NCI-H446 (cell line): ENCODE results near the gene KISS1R.
"Not testable (repeated sequence)": the region's sequence is repeated elsewhere in the genome, so short reads cannot be mapped to it uniquely, and the experiment has no call there.

Experiments
- DNase-seq, 2 experiments: peaks; one replicate each; lab custom pipeline; 2025; lab: John Stamatoyannopoulos, UW

The KISS1R gene

DNA sequence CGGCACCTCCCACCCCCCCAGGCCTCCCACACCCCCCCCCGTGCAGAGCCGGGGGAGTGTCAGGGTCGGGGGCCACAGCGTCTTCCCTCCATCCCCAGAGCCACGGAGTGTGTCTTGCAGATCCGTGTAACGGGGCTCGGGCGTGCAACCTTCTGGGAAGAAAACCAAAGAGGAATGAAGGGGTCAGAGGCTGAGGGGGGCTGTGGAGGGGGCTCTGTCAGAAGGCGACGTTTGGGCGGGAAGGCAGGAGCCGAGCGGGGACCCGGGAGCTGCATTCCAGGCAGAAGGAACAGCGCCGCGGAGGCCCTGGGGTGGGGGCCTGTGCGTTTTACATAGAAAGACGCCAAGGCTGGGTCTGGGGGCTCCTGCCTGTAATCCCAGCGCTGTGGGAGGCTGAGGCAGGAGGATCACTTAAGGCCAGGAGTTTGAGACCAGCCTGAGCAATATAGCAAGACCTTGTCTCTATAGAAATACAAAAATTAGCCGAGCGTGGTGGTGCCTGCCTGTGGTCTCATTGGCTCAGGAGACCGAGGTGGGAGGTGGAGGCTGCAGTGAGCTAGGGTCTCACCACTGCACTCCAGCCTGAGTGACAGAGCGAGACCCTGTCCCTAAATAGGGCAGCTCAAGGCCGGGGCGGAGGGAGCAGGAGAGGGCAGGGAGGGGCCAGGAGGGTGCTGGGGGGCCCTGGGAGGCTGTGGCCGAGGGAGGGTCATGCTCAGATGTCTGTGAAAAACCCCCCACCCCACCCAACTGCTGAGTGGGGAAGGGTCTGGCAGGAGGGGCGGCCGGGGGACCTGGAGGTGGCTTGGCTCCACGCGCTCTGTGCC, 36.5 kb downstream of the KISS1R start:
- DNase-seq, result no peak

DNA sequence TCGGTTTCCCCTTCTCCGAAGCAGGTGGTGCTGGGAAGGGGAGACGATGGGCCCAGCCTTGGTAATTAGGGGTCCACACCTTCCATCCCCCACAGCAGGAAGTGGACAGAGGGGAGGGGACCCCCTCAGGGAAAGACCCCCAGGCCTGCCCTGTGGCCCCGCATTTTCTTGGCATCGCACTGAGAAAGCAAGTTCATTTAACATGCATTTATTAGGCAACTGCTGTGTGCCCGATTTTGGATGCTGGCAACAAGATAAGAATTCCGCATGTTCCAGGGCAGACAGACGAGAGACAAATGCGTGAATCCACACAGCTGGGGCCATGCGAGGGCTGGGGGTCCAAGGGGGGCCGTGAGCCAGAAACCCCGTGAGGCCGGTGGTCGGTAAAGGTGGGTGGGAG, 37.1 kb downstream of the KISS1R start:
- DNase-seq, result no peak

DNA sequence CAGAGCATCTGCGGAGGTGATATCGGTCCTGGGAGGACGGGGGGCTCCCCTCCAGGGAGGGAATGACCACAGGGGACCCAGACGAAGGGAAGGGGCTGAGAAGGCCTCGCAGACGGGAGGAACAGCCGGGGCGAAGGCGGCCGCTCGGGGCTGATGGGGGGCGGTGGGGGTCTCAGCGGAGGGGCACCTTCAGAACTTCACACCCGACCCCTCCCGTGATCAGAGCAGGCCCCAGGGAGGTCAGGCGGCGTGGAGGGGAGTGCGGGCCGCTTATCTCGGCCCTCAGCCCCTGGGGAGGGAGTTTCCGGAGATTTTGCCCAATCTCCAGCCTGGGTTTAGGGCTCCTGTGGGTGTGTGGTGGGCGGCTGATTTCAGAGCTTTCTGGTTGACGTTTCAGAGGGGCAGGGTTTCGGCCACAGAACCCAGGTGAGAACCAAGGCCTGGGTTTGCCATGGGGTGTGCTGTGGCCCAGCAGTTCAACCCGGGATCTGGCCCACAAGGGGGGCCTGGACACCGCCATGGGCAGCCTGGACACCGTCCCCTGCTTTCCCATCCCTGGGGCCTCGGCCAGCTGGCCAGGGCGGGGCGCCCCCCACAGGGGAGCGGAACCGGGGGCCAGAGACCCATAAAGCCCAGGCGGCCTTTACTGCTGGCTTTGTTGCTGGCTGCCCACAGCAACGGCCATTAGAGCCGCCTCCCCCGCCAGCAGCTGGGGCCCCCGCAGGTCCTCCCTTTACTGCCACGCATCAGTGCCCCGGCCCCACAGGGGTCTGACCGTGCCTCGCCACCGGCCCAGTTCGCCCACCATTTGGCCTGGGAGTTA, 37.8 kb downstream of the KISS1R start:
- no peak for DNase-seq

DNA sequence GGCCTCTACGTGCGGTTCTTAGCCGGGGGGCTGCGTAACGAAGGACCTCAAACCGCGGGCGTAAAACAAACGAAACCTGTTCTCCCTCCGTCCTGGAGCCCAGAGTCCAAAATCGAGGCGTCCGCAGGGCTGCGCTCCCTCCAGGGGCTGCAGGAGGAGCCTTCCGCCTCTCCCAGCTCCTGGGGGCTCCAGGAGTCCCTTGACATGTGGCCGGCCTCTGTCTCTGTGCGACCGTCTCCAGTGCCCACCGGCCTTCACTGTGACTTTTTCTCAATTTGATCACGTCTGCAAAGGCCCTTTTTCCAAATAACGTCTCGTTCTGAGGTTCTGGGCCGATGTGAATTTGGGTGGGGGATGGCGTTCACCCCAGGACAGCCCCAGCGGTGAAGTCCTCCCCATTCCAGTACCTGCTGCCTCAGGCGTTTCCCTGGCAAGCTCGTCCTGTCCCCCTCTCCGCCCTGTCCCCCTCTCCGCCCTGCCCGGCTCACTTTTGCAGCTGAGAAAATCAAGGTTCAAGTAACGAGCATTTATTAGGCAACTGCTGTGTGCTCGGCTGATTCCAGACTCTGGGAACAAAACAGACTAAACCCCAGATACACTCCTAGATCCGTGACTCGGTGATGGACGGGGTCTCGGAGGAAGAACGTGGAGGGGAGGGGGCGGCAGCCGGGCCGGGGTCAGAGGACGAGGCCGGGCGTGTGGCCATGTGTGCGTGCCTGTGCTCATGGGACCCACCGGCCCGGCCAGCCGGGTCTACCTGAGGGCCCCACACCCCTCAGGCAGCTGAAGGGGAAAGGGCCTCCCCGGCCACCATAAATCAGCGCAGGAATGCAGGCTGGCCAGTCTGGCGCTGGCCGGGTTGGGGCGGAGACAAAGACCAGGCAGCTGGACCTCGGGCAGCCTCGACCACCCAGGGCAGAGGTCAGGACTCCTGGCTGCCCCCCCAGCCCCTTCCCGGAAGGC, 39.0 kb downstream of the KISS1R start:
- no peak for DNase-seq

DNA sequence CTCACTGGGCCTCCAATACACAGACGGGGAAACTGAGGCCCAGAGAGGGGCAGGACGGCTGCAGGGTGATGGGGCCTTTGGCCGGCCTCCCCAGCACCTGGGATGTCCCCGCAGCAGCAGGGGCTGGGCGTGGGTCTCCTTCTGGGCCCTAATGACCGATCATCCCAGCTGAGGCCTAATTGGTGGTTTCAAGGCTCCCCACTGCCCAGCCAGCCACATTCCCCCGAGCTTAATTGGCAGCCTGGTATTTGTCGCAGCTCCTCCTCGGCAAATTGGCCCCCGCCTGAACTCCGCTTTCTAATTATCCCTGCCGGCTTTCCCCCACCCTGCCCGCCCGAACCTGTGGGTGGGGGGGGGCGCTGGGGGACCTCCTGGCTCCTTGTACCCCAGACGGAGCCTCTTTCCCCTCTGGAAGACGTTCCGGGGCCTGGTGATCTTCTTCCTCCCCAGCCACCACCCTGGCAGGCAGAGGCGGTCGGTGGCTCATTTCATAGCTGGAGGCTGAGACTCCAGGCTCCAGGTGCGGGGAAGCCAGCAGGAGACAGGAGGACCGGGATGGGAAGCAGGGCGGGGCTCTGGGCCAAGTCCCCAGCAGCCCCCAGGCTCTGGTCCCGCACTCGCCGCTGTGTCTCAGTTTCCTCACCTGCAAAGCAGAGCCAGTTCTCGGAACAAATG, 39.8 kb downstream of the KISS1R start:
- no peak for DNase-seq

DNA sequence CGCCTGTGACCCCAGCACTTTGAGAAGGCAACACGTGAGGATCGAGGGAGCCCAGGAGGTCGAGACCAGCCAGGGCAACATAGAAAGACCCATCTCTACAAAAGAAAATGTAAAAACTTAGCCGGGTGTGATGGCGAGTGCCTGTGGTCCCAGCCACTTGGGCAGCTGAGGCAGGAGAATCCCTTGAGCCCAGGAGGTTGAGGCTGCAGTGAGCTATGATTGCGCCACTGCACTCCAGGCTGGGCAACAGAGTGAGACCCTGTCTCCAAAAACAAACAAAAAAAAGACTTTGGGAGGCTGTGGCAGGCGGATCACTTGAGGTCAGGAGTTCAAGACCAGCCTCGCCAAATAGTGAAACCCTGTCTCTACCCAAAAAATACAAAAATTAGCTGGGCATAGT, 40.4 kb downstream of the KISS1R start:
- DNase-seq, result not testable (repeated sequence)

DNA sequence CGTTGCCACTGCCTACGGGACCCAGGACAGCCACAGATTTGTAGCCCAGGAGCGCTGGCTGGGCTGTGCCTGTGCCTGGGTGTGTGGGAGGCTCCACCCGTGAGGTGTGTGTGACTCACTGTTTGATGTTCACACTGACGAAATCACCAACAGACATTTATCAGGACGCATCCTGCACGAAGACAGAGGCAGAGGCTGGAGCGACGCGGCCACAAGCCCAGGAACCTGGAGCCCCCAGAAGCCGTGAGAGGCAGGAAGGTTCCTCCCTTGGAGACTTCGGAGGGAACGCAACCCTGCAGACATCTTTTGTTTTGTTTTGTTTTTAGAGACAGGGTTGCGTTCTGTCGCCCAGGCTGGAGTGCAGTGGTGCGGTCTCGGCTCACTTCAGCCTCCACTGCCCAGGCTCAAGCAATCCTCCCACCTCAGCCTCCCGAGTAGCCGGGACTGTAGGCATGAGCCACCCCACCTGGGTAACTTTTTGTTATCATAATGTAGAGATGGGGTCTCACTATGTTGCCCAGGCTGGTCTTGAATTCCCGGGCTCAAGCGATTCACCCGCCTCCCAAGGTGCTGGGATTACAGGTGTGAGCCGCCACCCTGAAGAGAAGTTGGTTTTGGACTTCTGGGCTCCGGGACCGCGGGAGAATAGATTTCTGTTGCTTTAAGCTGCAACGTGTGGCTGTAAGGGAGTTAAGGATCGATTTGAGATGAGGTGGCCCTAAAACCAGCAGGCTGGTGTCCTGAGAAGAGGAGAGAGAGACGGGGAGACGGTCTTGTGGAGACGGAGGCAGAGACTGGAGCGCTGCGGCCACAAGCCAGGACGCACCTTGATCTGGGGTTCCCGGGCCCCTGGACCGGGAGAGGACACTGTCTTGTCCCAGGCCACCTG, 42.1 kb downstream of the KISS1R start:
- DNase-seq, result no peak

DNA sequence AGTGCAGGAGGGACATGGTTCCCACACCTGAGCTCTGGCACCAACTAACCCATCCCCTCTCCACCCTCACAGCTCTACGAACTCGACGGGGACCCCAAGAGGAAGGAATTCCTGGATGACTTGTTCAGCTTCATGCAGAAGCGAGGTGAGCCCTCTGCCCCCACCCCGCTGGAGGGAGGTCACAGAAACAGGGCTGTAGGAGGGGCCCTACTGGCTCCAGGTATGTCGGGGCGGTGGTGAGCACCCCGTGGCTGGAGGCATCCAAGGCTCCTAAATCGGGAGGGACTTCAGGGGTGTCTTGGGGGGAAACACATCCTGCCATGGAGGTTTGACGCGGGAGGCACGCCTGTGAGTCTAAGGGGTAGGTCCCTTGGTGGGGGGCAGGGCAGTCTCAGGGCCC, 42.9 kb downstream of the KISS1R start:
- DNase-seq, result no peak

DNA sequence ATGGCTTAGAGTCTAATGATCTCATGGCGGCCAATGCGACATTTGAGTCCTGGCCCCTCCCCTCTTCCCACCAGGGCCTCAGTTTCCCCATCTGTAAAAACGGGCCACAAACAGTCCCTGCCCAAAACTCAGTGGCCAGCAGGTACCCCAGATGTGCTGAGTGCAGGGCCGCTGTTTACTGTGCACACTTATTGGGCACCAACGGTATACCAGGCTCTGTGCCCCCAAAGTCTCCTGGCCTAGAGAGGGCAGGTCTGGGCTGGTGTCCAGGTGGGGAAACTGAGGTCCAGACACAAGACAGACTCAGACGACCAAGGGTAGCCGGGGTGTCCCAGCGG, 43.4 kb downstream of the KISS1R start:
- no peak for DNase-seq

DNA sequence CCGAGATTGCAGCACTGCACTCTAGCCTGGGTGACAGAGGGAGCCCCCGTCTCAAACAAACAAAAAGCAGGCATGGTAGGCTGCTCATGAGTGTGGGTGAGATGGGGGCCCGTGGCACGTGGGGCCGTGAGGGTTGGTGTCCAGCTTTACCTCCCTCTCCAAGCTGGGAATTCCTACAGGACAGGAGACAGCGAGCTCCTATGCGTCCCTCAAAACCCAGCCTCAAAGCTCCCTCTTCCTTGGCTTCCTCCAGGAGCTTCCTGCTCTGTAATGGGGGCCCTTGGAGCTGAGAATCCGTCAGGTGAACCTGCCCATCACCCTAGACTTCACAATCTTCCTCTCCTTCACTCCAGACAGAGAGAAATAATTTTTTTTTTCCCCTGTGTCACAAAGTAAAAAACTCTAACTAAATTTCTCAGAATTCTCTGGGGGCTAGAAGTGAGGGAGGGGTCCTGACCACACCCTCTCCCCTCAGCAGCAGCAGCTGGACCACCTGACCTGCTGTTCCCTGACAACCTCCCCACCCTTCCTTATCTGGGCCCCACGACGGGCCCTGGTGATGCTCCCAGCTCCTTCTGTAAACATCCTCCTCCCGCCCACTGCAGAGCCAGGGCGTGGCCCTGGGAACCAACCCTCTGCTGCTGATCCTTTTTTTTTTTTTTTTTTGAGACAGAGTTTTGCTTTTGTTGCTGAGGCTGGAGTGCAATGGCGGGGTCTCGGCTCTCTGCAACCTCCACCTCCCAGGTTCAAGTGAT, 44.9 kb downstream of the KISS1R start:
- no peak for DNase-seq

DNA sequence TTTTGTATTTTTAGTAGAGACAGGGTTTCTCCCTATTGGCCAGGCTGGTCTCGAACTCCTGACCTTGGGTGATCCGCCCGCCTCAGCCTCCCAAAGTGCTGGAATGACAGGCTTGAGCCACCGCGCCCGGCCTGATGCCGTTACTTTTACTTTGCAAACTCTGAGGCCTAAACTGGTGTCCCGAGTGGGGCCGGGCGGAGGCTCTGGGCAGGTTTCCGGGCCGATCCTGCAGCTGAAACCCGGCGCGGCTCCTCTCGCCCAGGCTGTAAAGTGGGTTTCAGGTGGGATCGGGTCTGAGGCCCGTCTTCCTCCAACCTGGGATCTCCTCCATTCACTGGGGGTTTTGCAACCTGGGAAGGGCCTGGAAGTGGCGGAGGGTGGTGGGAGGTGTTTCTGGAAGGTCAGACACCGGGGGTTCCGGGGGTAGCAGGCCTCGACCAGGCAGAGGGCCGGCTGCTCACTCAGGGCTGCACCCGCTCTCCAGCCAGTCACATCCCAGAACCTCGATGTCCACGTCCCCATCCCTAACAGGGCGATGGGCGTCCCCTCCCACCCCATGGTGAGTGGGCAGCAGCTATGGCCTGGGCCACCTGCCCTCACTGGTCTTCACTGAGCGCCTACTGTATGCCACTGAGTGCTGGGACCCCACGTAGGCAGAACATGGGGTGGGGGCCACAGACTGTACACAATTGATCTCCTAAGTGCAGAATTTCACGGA, 45.7 kb downstream of the KISS1R start:
- DNase-seq, result no peak

DNA sequence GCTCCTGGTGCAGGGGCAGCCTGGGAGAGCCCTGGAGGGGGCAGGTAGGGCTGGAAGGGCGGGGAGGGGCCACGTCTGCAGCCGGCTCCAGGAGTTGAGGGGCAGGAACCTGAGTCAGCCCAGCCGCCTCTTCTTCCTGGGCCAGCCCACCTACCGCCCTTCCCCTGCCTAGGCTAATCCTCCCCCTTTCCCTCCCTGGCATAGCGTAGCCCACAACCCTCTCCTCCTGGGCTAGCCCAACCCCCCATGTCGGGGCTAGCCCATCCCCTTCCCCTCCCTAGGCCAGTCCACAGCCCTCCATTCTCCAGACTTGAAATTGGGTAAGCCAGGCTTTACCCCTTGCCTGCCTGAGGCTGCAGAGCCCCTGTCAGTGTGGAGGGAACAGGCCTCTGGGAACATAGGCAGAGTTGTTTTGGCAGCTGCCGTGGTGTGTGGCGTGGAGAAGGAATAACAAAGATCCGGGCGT, 46.4 kb downstream of the KISS1R start:
- DNase-seq, result no peak

DNA sequence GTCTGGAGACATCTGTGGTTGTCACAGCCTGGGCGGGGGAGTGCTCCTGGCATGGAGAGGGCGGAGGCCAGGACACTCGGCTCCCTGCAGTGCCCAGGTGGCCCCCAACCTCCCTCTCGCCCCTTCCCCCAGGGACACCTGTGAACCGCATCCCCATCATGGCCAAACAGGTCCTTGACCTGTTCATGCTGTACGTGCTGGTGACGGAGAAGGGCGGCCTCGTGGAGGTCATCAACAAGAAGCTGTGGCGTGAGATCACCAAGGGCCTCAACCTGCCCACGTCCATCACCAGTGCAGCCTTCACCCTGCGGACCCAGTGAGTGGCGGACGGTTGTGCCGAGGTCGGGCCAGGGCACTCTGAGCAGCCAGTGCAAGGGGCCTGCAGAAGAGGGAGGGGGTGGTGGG, 47.0 kb downstream of the KISS1R start:
- DNase-seq, result no peak

DNA sequence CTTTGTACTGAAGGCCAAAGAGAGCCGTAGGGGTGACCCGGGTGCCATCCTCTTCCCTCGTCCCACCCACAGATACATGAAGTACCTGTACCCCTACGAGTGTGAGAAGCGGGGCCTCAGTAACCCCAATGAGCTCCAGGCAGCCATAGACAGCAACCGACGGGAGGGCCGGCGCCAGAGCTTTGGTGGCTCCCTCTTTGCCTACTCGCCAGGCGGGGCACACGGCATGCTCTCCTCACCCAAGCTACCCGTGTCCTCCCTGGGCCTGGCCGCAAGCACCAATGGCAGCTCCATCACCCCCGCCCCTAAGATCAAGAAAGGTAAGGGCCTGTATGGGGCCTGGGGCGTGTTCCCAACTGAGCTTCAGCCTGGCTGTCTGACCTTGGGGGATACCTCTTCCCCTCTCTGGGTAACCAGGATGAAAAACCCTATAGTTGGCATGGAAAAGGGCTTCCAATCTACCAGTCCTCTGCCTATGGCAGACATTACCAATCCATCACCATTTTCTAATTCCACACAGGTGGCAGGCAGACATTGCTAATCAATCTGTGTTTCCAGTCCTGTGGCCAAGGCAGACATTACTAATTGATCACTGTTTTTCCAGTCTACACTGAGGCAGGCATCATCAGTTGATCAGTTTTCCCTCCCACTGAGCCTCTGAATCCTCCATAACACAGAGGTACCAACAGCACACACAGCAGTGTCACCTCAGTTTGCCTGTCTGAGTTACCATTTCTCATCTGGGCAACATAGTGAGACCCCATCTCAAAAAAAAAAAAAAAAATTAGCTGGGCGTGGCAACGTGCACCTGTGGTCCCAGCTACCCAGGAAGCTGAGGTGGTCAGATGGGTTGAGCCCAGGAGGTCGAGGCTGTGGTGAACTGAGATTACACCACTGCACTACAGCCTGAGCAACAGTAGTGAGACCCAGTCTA, 47.9 kb downstream of the KISS1R start:
- no peak for DNase-seq

DNA sequence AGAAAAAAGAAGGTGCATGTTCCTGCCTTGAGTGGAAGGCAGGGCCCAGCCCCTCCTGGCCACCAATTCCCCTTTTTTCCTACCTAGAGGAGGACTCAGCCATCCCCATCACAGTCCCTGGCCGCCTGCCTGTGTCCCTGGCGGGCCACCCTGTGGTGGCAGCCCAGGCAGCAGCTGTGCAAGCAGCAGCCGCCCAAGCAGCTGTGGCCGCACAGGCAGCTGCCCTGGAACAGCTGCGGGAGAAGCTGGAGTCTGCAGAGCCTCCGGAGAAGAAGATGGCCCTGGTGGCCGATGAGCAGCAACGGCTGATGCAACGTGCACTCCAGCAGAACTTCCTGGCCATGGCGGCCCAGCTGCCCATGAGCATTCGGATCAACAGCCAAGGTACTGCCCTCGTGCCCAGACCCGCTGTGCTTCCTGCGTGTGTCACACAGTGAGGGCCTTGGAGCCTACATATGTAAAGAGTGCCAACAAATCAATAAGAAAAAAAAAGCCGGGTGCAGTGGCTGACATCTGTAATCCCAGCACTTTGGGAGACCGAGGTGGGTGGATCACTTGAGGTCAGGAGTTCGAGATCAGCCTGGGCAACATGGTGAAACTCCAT, 49.5 kb downstream of the KISS1R start:
- DNase-seq, result no peak
